ENCODE measurements around the gene CDC20.
"Not testable (repeated sequence)": the region's sequence is repeated elsewhere in the genome, so short reads cannot be mapped to it uniquely, and the experiment has no call there.

Gene CDC20

GRCh38 chr1:43383449-43383848, 24.7 kb downstream of the CDC20 start:
- no peak for DNase-seq (ENCODE audit: low read depth)

- DNase-seq (ENCODE audit: low read depth), result no peak
Measured at GRCh38 chr1:43386676-43387075, 27.9 kb downstream of the CDC20 start.

GRCh38 chr1:43387976-43388599, 29.3 kb downstream of the CDC20 start:
- DNase-seq (ENCODE audit: low read depth), result no peak

GRCh38 chr1:43388613-43389012, 29.8 kb downstream of the CDC20 start:
- no peak for DNase-seq (ENCODE audit: low read depth)

- DNase-seq (ENCODE audit: low read depth), result peak; percentile 90
Measured at GRCh38 chr1:43389326-43390313, 30.8 kb downstream of the CDC20 start, which contains the start of the genes MED8 and SZT2. Gene MED8, minus strand, starts transcription at chr1:43389800. Its CDS starts 36 bp downstream, at chr1:43389764. Gene SZT2, plus strand, starts transcription at chr1:43389899. Its CDS starts 70 bp downstream, at chr1:43389969.

- no peak for DNase-seq (ENCODE audit: low read depth)
Measured at GRCh38 chr1:43392702-43393101, 33.9 kb downstream of the CDC20 start.

GRCh38 chr1:43395523-43395922, 36.7 kb downstream of the CDC20 start:
- no peak for DNase-seq (ENCODE audit: low read depth)

GRCh38 chr1:43396059-43396458, 37.3 kb downstream of the CDC20 start:
- DNase-seq (ENCODE audit: low read depth), result no peak

GRCh38 chr1:43398227-43398626, 39.4 kb downstream of the CDC20 start:
- no peak for DNase-seq (ENCODE audit: low read depth)

GRCh38 chr1:43400441-43400840, 41.7 kb downstream of the CDC20 start:
- not testable (repeated sequence) for DNase-seq (ENCODE audit: low read depth)

GRCh38 chr1:43402089-43402865, 43.5 kb downstream of the CDC20 start:
- DNase-seq (ENCODE audit: low read depth), result no peak

GRCh38 chr1:43404353-43404752, 45.6 kb downstream of the CDC20 start:
- DNase-seq (ENCODE audit: low read depth), result no peak

- no peak for DNase-seq (ENCODE audit: low read depth)
Measured at GRCh38 chr1:43405219-43405875, 46.6 kb downstream of the CDC20 start.

- DNase-seq (ENCODE audit: low read depth), result no peak
Measured at GRCh38 chr1:43405876-43406234, 47.1 kb downstream of the CDC20 start.

GRCh38 chr1:43410571-43410970, 51.8 kb downstream of the CDC20 start:
- no peak for DNase-seq (ENCODE audit: low read depth)

Data from stromal cell of bone marrow (primary cell).